K562 (cell line): ENCODE measurements around the gene DEDD2. TPM values are rescaled to one million over a fixed set of nuclear protein-coding genes. Genes with fewer than 3 reads are reported as not detected.

Experiments used
- BACH1 ChIP-seq: fragments of 200-800 bp; sonication (Bioruptor generic); IDR thresholded peaks from 2 replicates; pipeline ENCODE4 v1.6.1; 2016; ENCODE audit warnings: missing genetic modification characterization, missing compliant biosample characterization
- BCLAF1 ChIP-seq, 2 experiments: fragments of 450-650 bp in 1 of 2; IDR thresholded peaks; 2 replicates each; pipeline ENCODE4 v1.6.1; 2011 to 2017; ENCODE audit warnings: low read depth in 2 of 2, antibody characterized with exemption in 1 of 2, borderline replicate concordance in 1 of 2, low read length in 1 of 2, mild to moderate bottlenecking in 1 of 2, mixed read lengths in 1 of 2; ENCODE audit not compliant: control insufficient read depth in 1 of 2
- CBX3 ChIP-seq, 2 experiments: IDR thresholded peaks; 1 replicate in 1 of 2; 2 replicates in 1 of 2; pipeline ENCODE4 v1.6.1; 2012; ENCODE audit warnings: inconsistent platforms in 2 of 2, low read length in 2 of 2, borderline replicate concordance in 1 of 2, control low read depth in 1 of 2
- EHMT2 ChIP-seq: fragments of 450-650 bp; IDR thresholded peaks from 2 replicates; pipeline ENCODE4 v1.6.1; 2018; ENCODE audit warnings: antibody characterized with exemption
- ETS1 ChIP-seq: conservative IDR thresholded peaks from 2 replicates; pipeline ENCODE4 v1.6.1; 2011; ENCODE audit warnings: low read depth, mild to moderate bottlenecking, low read length; ENCODE audit not compliant: control insufficient read depth
- HNRNPUL1 ChIP-seq: fragments of 200-400 bp; formaldehyde crosslinking; IDR thresholded peaks from 2 replicates; pipeline ENCODE4 v1.6.1; 2017; ENCODE audit warnings: low read length
- KLF1 ChIP-seq: fragments of 450-650 bp; IDR thresholded peaks from 2 replicates; pipeline ENCODE4 v1.6.1; 2016; ENCODE audit warnings: missing genetic modification characterization, missing compliant biosample characterization
- MAZ ChIP-seq, 2 experiments: fragments of 450-650 bp in 1 of 2; sonication (generic) in 1 of 2; formaldehyde crosslinking; IDR thresholded peaks in 1 of 2; conservative IDR thresholded peaks in 1 of 2; 2 replicates each; pipeline versions ENCODE4 v1.4.0 to v1.5.0; 2020; ENCODE audit warnings: mild to moderate bottlenecking in 1 of 2, missing genetic modification reagents in 1 of 2
- MED1 ChIP-seq: sonication (generic); formaldehyde crosslinking; IDR thresholded peaks from 2 replicates; pipeline ENCODE4 v1.8.1; 2023; ENCODE audit warnings: missing genetic modification reagents, borderline replicate concordance
- PBX2 ChIP-seq, 2 experiments: IDR thresholded peaks in 1 of 2; conservative IDR thresholded peaks in 1 of 2; 2 replicates each; pipeline ENCODE4 v1.6.1; 2016; ENCODE audit warnings: low read depth in 2 of 2, mild to moderate bottlenecking in 1 of 2, missing compliant biosample characterization in 1 of 2, missing genetic modification characterization in 1 of 2, moderate library complexity in 1 of 2
- POLR2H ChIP-seq: IDR thresholded peaks from 2 replicates; pipeline ENCODE4 v1.6.1; 2016; ENCODE audit warnings: missing genetic modification characterization, low read depth, mild to moderate bottlenecking, control low read depth, missing compliant biosample characterization, moderate library complexity
- SMARCA5 ChIP-seq: fragments of 450-650 bp; IDR thresholded peaks from 2 replicates; pipeline ENCODE4 v1.6.1; 2016
- TEAD1 ChIP-seq, 2 experiments: fragments of 450-650 bp in 1 of 2; sonication (generic) in 1 of 2; formaldehyde crosslinking; IDR thresholded peaks; 2 replicates each; pipeline versions ENCODE4 v1.4.0 to v1.8.0; 2020 to 2022; ENCODE audit warnings: mild to moderate bottlenecking in 2 of 2, missing genetic modification reagents in 1 of 2
- TEAD4 ChIP-seq, 2 experiments: sonication (generic) in 1 of 2; formaldehyde crosslinking in 1 of 2; IDR thresholded peaks; 2 replicates each; pipeline versions ENCODE4 v1.6.1 to v1.8.0; 2012 to 2022; ENCODE audit warnings: borderline replicate concordance in 1 of 2, inconsistent platforms in 1 of 2, low read length in 1 of 2, mild to moderate bottlenecking in 1 of 2, missing genetic modification reagents in 1 of 2
- ZNF239 ChIP-seq: fragments of 250-450 bp; sonication (Bioruptor Pico); IDR thresholded peaks from 2 replicates; pipeline ENCODE4 v1.4.0; 2020; ENCODE audit warnings: mild to moderate bottlenecking
- ZNF76 ChIP-seq: fragments of 250-450 bp; sonication (Bioruptor Pico); IDR thresholded peaks from 2 replicates; pipeline ENCODE4 v1.4.0; 2020; ENCODE audit warnings: mild to moderate bottlenecking, moderate library complexity, borderline replicate concordance
- polyA plus RNA-seq, 8 experiments: library from polyadenylated mRNA; depleted of rRNA in 4 of 8; stranded (reverse) in 5 of 8; unstranded in 3 of 8; fragments of >200 nt; fragmentation: Nextera tagmentation in 2 of 8; fragmentation: Illumina TruSeq in 1 of 8; extraction: Ambion mirVana in 2 of 8; extraction: Trizol in 1 of 8; gene quantifications; 2 replicates each; pipeline versions ENCODE4 v1.2.1 to v1.2.3, GENCODE V29; 2011 to 2014; ENCODE audit warnings: inconsistent platforms in 1 of 8, missing spikeins in 1 of 8
- total RNA-seq, 7 experiments: library from RNA; depleted of rRNA in 6 of 7; stranded (reverse); fragments of >200 nt in 6 of 7; fragmentation: Illumina TruSeq in 2 of 7; extraction: Trizol in 2 of 7; gene quantifications; 2 replicates each; pipeline versions ENCODE4 v1.2.1 to v1.2.3, GENCODE V29; 2011 to 2021; ENCODE audit warnings: low replicate concordance in 1 of 7

DEDD2 gene
- total and polyA plus RNA-seq, 9 of the 15 experiments (the other 6 are each of a cell fraction or from before 2014, with no cell fraction given), result 4.3 to 43.0 (median 29.2) TPM

DNA sequence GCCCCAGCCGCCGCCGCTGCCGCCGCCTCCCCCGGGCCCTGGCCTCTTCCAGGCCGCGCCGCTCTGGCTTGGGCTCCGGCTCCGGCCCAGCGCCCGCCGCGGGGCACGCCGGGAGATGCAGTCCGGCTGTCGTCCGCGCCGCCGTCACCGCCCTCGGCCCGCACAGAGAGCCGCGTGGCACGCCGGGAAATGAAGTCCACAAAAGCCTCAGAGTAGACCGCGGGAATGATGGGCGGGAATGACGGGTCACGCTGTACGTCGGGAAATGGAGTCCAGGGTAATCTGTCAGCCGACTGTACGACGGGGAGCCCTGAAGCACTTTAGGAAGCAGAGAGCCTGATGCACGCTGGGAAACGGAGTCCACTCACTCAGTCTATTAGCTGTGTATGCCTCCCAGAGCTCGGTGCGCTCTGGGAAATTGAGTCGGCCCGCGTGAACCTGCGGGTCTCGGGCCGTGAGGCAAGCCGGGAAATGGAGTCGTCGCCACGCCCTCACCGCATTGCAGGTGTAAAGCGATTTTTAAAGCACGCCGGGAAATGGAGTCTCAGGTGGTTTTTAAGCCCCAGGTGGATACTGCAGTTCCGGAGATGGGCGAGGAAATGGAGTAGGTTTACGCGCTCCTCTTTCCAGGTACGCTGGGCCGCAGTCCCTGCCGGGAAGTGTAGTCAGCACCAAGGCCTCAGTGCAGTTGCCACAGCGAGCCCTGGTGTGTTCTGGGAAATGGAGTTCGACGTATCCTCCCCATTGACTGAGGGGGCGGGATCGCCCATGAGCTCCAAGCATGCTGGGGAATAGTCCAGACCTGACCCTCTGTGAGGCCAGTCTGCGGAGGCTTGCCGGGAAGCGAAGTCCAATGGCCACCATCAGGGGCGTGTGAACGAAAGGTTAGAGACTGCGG, 25.3 kb upstream of the DEDD2 start, which contains the start of gene GSK3A (continued):
- TF ChIP-seq KLF1 (tag), result peak; percentile 75
- peak; percentile 73 for TF ChIP-seq PBX2 (CRISPR knock-in tag; IDR thresholded peaks at IDR 0.05; ENCODE audit: low read depth)
- peak; percentile 71 for TF ChIP-seq PBX2 (tag; conservative IDR thresholded peaks at IDR 0.05; ENCODE audit: low read depth)
- no peak for TF ChIP-seq SMARCA5
- no peak for TF ChIP-seq HNRNPUL1
- TF ChIP-seq POLR2H (tag), result peak; percentile 95
- TF ChIP-seq TEAD4 (IDR thresholded peaks at IDR 0.05; ENCODE audit: low read length), result 0 out of 2 replicates have a peak, but pooled peaks have one; percentile 7
- no peak for TF ChIP-seq TEAD4 (CRISPR knock-in tag; IDR thresholded peaks at IDR 0.05; ENCODE audit: borderline replicate concordance)
- no peak for TF ChIP-seq EHMT2
- TF ChIP-seq CBX3 (IDR thresholded peaks at IDR 0.05; ENCODE audit: borderline replicate concordance in 1 of 2, low read length in 2 of 2), result peak in 1 of 2 experiments; percentile 7; a peak in 1 of 3 replicates
- peak; percentile 88; the same call in 1 of the 2 replicates for TF ChIP-seq BACH1
- 0 out of 4 replicates have a peak, but pooled peaks of 1 of the 2 experiments have one; percentile 52 for TF ChIP-seq BCLAF1 (IDR thresholded peaks at IDR 0.05; ENCODE audit: borderline replicate concordance in 1 of 2, control insufficient read depth in 1 of 2, low read depth in 2 of 2, low read length in 1 of 2)
- peak; percentile 50 to 78; a peak in 2 of 4 replicates for TF ChIP-seq TEAD1 (CRISPR knock-in tag; IDR thresholded peaks at IDR 0.05)
- peak; percentile 97 for TF ChIP-seq ETS1
- TF ChIP-seq MED1 (CRISPR knock-in tag), result no peak
- peak; percentile 63 to 78; a peak in 3 of 4 replicates for TF ChIP-seq MAZ (CRISPR knock-in tag; conservative IDR thresholded peaks at IDR 0.05 in 1 of 2, IDR thresholded peaks at IDR 0.05 in 1 of 2)
- no peak; the same call in 1 of the 2 replicates for TF ChIP-seq ZNF239 (CRISPR knock-in tag)
- TF ChIP-seq ZNF76 (CRISPR knock-in tag), result peak; percentile 80; the same call in 1 of the 2 replicates
